Measurements from ENCODE around the gene F2RL3.

DNA sequence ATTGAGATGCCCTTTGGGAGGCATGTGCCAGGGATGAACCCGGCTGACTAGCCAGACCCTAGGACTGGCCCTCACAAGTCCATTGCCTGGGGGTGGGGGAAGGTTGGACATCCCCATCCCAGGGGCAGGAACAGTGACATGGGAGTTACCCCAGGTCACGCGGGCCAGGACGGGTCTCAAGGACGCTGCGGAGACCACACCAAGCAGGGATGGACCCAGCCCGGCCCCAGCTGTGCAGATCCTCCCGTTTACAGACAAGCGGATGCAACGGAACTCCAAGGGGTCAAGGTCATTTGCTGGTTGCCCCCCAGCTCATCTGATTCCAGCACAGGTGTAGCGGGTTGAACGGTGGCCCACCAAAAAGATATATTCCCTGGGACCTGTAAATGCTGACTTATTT, 20.0 kb downstream of the F2RL3 start:
- TF ChIP-seq CTCF (IDR thresholded peaks at IDR 0.05) (no peak), REST (IDR thresholded peaks at IDR 0.05; ENCODE audit: insufficient read depth in 1 of 2, low read depth in 2 of 2, low read length in 1 of 2) (no peak), SIN3A (IDR thresholded peaks at IDR 0.05; ENCODE audit: borderline replicate concordance, insufficient read depth, low read depth, low read length) (no peak)
